A549 (cell line): ENCODE measurements around the gene RNGTT.

Experiments used
- CEBPB ChIP-seq, 2 experiments: fragments of >200 bp in 1 of 2; sonication (Bioruptor Twin) in 1 of 2; formaldehyde crosslinking in 1 of 2; IDR thresholded peaks; 2 replicates each; pipeline ENCODE4 v1.6.1; 2012 to 2016
- CTCF ChIP-seq: fragments of >200 bp; sonication (Bioruptor Twin); formaldehyde crosslinking; IDR thresholded peaks from 3 replicates; pipeline ENCODE4 v1.5.1; 2016
- EHMT2 ChIP-seq: fragments of 200-600 bp; sonication (generic); IDR thresholded peaks from 2 replicates; pipeline ENCODE4 v1.6.1; 2016; ENCODE audit warnings: antibody characterized with exemption, low read depth, mild to moderate bottlenecking, moderate library complexity
- EP300 ChIP-seq, 2 experiments: fragments of >200 bp; sonication (Bioruptor Twin); formaldehyde crosslinking; IDR thresholded peaks; 2 replicates in 1 of 2; 3 replicates in 1 of 2; pipeline ENCODE4 v1.6.1; 2016 to 2017
- FOSL2 ChIP-seq, 2 experiments: fragments of 450-650 bp in 1 of 2; fragments of >200 bp in 1 of 2; sonication (Bioruptor Twin) in 1 of 2; formaldehyde crosslinking; IDR thresholded peaks; 2 replicates each; pipeline versions ENCODE4 v1.5.0 to v1.6.1; 2016 to 2020; ENCODE audit warnings: mild to moderate bottlenecking in 1 of 2, moderate library complexity in 1 of 2
- JUNB ChIP-seq: fragments of >200 bp; sonication (Bioruptor Twin); formaldehyde crosslinking; IDR thresholded peaks from 2 replicates; pipeline ENCODE4 v1.6.1; 2016
- NR3C1 ChIP-seq: fragments of >200 bp; sonication (Bioruptor Twin); formaldehyde crosslinking; IDR thresholded peaks from 3 replicates; pipeline ENCODE4 v1.6.1; 2017
- POLR2A ChIP-seq: IDR thresholded peaks from 2 replicates; pipeline ENCODE4 v1.6.1; 2012; ENCODE audit warnings: mild to moderate bottlenecking, low read length

- TF ChIP-seq EHMT2 (no peak), CTCF (no peak), POLR2A (no peak), CEBPB (IDR thresholded peaks at IDR 0.05) (no peak), FOSL2 (IDR thresholded peaks at IDR 0.05) (no peak), FOSL2 (CRISPR knock-in tag; IDR thresholded peaks at IDR 0.05) (no peak), EP300 (IDR thresholded peaks at IDR 0.05) (no peak), JUNB (no peak), NR3C1 (no peak)
These were observed 47.4 kb upstream of the RNGTT start for GRCh38 chr6:89010825-89011224.
